Measurements from ENCODE around the gene L1CAM. TPM values are rescaled to one million over a fixed set of nuclear protein-coding genes. Genes with fewer than 3 reads are reported as not detected.

L1CAM gene
- total RNA-seq, 6 experiments from 2014 or later = 13.1 to 89.2 (median 14.4) TPM

- Mint-ChIP-seq H3K27ac (no peak overlapping the region), H3K27me3 (ENCODE audit: insufficient read depth) (peaks cover 12% of the 10 kb centered on the region), H3K36me3 (ENCODE audit: low read depth) (no peaks in the 10 kb centered on the region), H3K9me3 (no peaks in the 10 kb centered on the region), H3K4me1 (ENCODE audit: low read depth) (no peaks in the 10 kb centered on the region), H3K4me3 (no peak overlapping the region)
- TF ChIP-seq CTCF (IDR thresholded peaks at IDR 0.05) = no peak
- DNase-seq = no peak
Measured at GRCh38 chrX:153857348-153857903, 28.5 kb downstream of the L1CAM start.

DNA sequence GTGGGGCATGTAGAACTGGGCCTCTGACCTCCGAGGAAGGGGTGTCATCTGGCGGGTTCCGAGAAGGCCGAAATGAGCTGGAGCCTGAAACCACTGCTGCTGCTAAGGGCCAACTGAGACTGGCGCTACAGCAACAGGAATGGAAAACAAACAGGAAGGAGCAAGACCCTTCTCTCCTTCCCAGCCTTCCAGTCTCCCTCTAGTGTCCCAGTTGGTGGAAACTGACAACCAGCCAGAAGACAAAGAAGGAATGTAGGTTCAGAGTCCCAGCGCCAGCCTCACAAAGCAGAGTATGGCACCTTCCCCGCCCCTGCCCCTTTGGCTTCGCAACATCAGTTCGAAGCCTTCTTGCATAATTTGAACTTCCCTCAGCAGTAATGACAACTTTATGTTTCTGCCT lies 31.3 kb downstream of the L1CAM start:
- no peak overlapping the region for H3K27ac Mint-ChIP-seq
- DNase-seq = no peak
- no peak overlapping the region for H3K4me3 Mint-ChIP-seq
- H3K9me3 Mint-ChIP-seq = no peaks in the 10 kb centered on the region
- no peaks in the 10 kb centered on the region for H3K4me1 Mint-ChIP-seq (ENCODE audit: low read depth)
- peaks cover 21% of the 10 kb centered on the region for H3K27me3 Mint-ChIP-seq (ENCODE audit: insufficient read depth)
- TF ChIP-seq CTCF (IDR thresholded peaks at IDR 0.05) = no peak
- no peaks in the 10 kb centered on the region for H3K36me3 Mint-ChIP-seq (ENCODE audit: low read depth)

DNA sequence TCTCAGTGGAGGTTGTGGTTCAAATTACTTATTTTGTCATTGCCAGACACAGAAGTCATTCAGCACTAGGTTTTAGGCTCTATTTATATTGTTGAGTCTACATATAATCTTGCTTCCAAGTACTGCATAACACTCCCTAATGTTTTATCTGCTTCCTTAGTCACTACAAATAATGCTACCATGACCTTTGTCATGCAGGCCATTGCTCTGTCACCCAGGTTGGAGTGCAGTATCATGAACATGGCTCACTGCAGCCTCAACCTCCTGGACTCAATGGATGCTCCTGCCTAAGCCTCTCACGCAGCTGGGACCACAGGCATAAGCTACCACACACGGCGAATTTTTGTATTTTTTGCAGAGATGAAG lies 32.1 kb downstream of the L1CAM start:
- no peak for DNase-seq
- H3K27me3 Mint-ChIP-seq (ENCODE audit: insufficient read depth) = peaks cover 22% of the 10 kb centered on the region
- no peaks in the 10 kb centered on the region for H3K9me3 Mint-ChIP-seq
- H3K4me3 Mint-ChIP-seq = no peak overlapping the region
- no peak for TF ChIP-seq CTCF (IDR thresholded peaks at IDR 0.05)
- no peaks in the 10 kb centered on the region for H3K4me1 Mint-ChIP-seq (ENCODE audit: low read depth)
- no peaks in the 10 kb centered on the region for H3K36me3 Mint-ChIP-seq (ENCODE audit: low read depth)
- H3K27ac Mint-ChIP-seq = no peak overlapping the region

- Mint-ChIP-seq H3K4me3 (no peak overlapping the region), H3K9me3 (no peaks in the 10 kb centered on the region)
Measured at GRCh38 chrX:153853180-153853901, 32.6 kb downstream of the L1CAM start.

DNA sequence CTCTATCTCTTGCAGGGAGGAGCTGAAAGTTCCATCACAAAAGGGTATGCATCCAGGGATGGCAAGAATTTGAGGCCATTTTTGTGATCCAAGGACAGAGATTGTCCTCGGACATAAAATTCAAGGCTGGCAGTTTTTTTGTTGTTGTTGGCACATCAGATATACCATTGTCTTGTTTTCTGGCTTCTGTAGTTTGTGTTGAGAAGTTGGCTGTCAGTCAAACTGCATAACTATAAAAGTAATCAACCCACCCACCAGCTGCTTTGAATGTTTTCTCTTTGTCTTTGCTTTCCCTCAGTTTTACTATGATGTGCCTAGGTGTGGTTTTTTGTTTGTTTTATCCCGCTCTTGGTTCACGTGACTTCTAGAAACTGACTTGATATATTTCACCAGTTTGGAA lies 34.0 kb downstream of the L1CAM start:
- DNase-seq = no peak
- H3K27me3 Mint-ChIP-seq (ENCODE audit: insufficient read depth) = peaks cover 27% of the 10 kb centered on the region
- TF ChIP-seq CTCF (IDR thresholded peaks at IDR 0.05) = no peak
- no peak overlapping the region for H3K27ac Mint-ChIP-seq
- H3K36me3 Mint-ChIP-seq (ENCODE audit: low read depth) = no peaks in the 10 kb centered on the region
- H3K9me3 Mint-ChIP-seq = no peaks in the 10 kb centered on the region
- H3K4me3 Mint-ChIP-seq = no peak overlapping the region
- H3K4me1 Mint-ChIP-seq (ENCODE audit: low read depth) = no peaks in the 10 kb centered on the region

More at GRCh38 chrX:153853180-153853901, 32.6 kb downstream of the L1CAM start:
- H3K4me1 Mint-ChIP-seq (ENCODE audit: low read depth) = no peaks in the 10 kb centered on the region
- H3K36me3 Mint-ChIP-seq (ENCODE audit: low read depth) = no peaks in the 10 kb centered on the region
- no peak overlapping the region for H3K27ac Mint-ChIP-seq
- H3K27me3 Mint-ChIP-seq (ENCODE audit: insufficient read depth) = peaks cover 22% of the 10 kb centered on the region
- DNase-seq = no peak
- no peak for TF ChIP-seq CTCF (IDR thresholded peaks at IDR 0.05)

All from HFFc6 (cell line).